Activated CD8-positive, alpha-beta memory T cell treated with anti-CD3 and anti-CD28 coated beads, Interleukin-2, amount 10 ng/mL, durations not matched to agents 7 days and 5 days (primary cell): Measurements from ENCODE around the gene SHISA3. TPM values are rescaled to one million over a fixed set of nuclear protein-coding genes. Genes with fewer than 3 reads are reported as not detected.

Source experiments
- ATAC-seq: fragments of 150-1000 bp; cut with Tn5 transposase; one replicate; pipeline ENCODE4 v1.10.0; 2021; ENCODE audit warnings: moderate library complexity
- CTCF ChIA-PET: fragments of 350-600 bp; sonication (Branson Sonifier 250); formaldehyde crosslinking; loops from one replicate; lab custom pipeline; 2021; ENCODE audit warnings: antibody characterized with exemption; lab: Charles Lee
- DNase-seq: peaks from one replicate; pipeline ENCODE4 v3.0.0-alpha.2; 2020
- H3K27ac Mint-ChIP-seq: one replicate; pipeline ENCODE4 v1.8.0; 2021; ENCODE audit warnings: mild to moderate bottlenecking, mixed read lengths
- H3K27me3 Mint-ChIP-seq: one replicate; pipeline ENCODE4 v1.8.0; 2021; ENCODE audit warnings: mixed read lengths
- H3K36me3 Mint-ChIP-seq: one replicate; pipeline ENCODE4 v1.8.0; 2021; ENCODE audit warnings: mild to moderate bottlenecking, mixed read lengths
- H3K4me1 Mint-ChIP-seq: one replicate; pipeline ENCODE4 v1.8.0; 2021; ENCODE audit warnings: mixed read lengths
- H3K4me3 Mint-ChIP-seq: one replicate; pipeline ENCODE4 v1.8.0; 2021; ENCODE audit warnings: mild to moderate bottlenecking, moderate library complexity, mixed read lengths
- H3K9me3 Mint-ChIP-seq: one replicate; pipeline ENCODE4 v1.8.0; 2022; ENCODE audit warnings: low read depth, mixed read lengths
- total RNA-seq, 2 experiments: library from RNA; stranded (reverse); gene quantifications; one replicate each; pipeline ENCODE4 v1.2.3, GENCODE V29; 2021

SHISA3 gene
- total RNA-seq, 2 experiments from 2014 or later: 0.35 to 0.61 TPM

DNA sequence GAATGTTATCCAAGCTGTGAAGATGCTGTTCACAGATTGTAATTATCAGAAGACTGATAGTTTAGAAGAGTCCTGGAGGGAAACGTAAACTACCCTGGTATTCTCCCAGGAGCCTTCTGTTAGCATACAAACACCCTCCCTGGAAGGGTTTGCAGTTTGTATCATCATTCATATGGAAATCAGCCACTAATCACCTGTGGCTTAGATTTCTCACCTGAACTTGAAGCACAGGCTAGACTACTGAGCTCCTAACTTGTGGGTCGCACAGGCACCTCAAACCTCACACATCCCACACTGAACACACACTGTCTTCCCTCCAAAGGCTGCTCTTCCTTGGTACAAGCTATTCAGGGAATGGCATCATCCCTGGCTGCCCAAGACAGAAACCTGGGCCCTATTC lies 30.7 kb downstream of the SHISA3 start:
- CTCF ChIA-PET: no interaction called here

DNA sequence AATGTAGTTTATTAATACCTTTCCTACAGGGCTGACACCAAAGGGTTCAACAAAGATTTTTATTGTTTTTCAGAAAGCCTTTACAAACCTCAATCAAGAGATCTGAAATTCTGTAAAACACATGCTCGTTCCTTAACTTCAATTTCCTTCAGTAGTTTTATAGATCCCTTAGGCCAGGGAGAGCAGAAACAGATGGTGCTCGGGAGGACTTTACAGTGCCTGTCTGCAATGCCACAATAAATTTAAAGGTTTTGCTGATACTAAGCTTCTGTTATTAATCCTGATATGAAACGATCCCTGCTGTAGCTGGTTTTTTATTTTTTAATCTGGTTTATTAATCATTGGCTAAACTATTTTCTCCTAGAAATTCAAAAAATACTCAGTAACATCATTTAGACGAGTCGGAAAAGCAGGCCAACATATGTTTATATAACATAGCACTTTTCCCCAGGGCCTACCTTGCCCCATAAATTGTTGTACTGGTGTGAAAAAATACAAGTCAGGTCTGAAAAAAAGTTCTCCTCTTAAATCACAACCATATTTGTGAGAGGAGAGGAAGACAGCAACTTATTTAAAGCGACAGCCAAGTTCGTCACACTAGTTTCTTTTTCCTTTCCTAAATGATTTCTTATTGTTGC lies 39.8 kb downstream of the SHISA3 start:
- peaks cover 10% of the 10 kb centered on the region for H3K36me3 Mint-ChIP-seq
- ATAC-seq (no peak), DNase-seq (no peak)
- no peaks in the 10 kb centered on the region for H3K27me3 Mint-ChIP-seq
- no peak overlapping the region for H3K4me3 Mint-ChIP-seq
- no peaks in the 10 kb centered on the region for H3K4me1 Mint-ChIP-seq
- H3K9me3 Mint-ChIP-seq: no peaks in the 10 kb centered on the region
- CTCF ChIA-PET: no interaction called here
- no peak overlapping the region for H3K27ac Mint-ChIP-seq

More for the DNA sequence above, 30.7 kb downstream of the SHISA3 start:
- ATAC-seq (no peak), DNase-seq (no peak)
- H3K27ac Mint-ChIP-seq: no peak overlapping the region
- no peak overlapping the region for H3K4me3 Mint-ChIP-seq
- H3K36me3 Mint-ChIP-seq: peaks cover 8% of the 10 kb centered on the region
- no peaks in the 10 kb centered on the region for H3K9me3 Mint-ChIP-seq
- H3K27me3 Mint-ChIP-seq: no peaks in the 10 kb centered on the region
- H3K4me1 Mint-ChIP-seq: peaks cover 6% of the 10 kb centered on the region

DNA sequence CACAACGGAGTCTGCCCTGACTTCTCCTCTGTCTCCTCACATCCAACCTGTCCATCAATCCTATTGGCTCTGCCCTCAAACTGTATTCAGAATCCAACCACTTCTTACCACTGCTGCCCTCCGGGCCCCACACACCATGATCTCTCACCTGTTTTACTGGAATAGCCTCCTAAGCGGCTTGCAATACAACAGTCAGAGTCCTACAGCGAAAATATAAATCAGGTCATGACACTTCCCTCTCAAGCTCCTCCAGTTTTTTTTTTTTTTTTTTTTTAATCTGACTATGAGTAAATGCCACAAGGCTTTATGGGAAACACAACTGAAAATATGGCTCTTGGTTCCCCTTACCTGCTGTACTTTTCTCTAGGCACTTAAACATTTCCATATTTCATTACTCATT lies 42.8 kb downstream of the SHISA3 start:
- Mint-ChIP-seq H3K4me1 (no peaks in the 10 kb centered on the region), H3K27ac (no peak overlapping the region), H3K36me3 (peaks cover 14% of the 10 kb centered on the region), H3K9me3 (no peaks in the 10 kb centered on the region), H3K4me3 (no peak overlapping the region), H3K27me3 (no peaks in the 10 kb centered on the region)
- DNase-seq (no peak), ATAC-seq (no peak)
- CTCF ChIA-PET: no interaction called here

DNA sequence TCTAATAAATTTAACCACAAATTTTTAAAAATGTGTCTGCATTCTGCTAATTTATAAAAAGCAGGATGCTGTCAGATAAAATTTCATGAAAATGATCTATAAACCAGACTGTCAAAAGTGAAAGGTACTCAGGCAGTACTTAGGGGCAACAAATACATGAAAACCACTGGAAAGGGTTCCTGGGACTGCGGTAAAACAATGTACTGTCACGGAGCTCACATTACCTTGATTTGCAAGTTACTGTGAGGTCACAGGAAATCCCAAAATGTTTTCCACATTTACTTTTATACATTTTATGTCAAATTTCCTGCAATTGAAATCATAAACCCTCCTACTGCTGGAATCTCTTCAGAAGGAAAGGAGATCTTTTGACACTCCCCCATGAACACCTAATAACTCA lies 45.3 kb downstream of the SHISA3 start:
- H3K4me1 Mint-ChIP-seq: peaks cover 2% of the 10 kb centered on the region
- no peaks in the 10 kb centered on the region for H3K27me3 Mint-ChIP-seq
- H3K36me3 Mint-ChIP-seq: peaks cover 10% of the 10 kb centered on the region
- no peak overlapping the region for H3K4me3 Mint-ChIP-seq
- DNase-seq (no peak), ATAC-seq (no peak)
- H3K9me3 Mint-ChIP-seq: no peaks in the 10 kb centered on the region
- CTCF ChIA-PET: no interaction called here
- H3K27ac Mint-ChIP-seq: no peak overlapping the region

- peaks cover 16% of the 10 kb centered on the region for H3K36me3 Mint-ChIP-seq
Measured at GRCh38 chr4:42445038-42445437, 47.8 kb downstream of the SHISA3 start.

GRCh38 chr4:42446823-42447222 lies 49.5 kb downstream of the SHISA3 start:
- Mint-ChIP-seq H3K9me3 (no peaks in the 10 kb centered on the region), H3K27ac (no peak overlapping the region), H3K36me3 (peaks cover 27% of the 10 kb centered on the region), H3K27me3 (no peaks in the 10 kb centered on the region), H3K4me1 (peaks cover 2% of the 10 kb centered on the region), H3K4me3 (no peak overlapping the region)
- ATAC-seq (no peak), DNase-seq (no peak)
- CTCF ChIA-PET: interaction anchor here (1.1 kb wide), 1 partner anchor 167 kb away, joined by 3 read pairs; no protein-coding TSS in a partner anchor

More at GRCh38 chr4:42445038-42445437, 47.8 kb downstream of the SHISA3 start:
- H3K4me1 Mint-ChIP-seq: peaks cover 2% of the 10 kb centered on the region
- H3K9me3 Mint-ChIP-seq: no peaks in the 10 kb centered on the region
- ATAC-seq: no peak
- no peak overlapping the region for H3K4me3 Mint-ChIP-seq
- no peaks in the 10 kb centered on the region for H3K27me3 Mint-ChIP-seq
- CTCF ChIA-PET: no interaction called here
- no peak overlapping the region for H3K27ac Mint-ChIP-seq
- no peak for DNase-seq

Other genes with a start within 250 kb of the SHISA3 start
- gene BEND4, start 244.8 kb upstream of the SHISA3 start, total RNA-seq: 1 to 10 TPM; 3.2 to 5.9 TPM